KOPT-K1 (cell line): ENCODE data around the gene PITX1.

Experiments
- H3K27ac ChIP-seq: fragments of 200-600 bp; sonication (generic); 2 replicates; pipeline ENCODE4 v1.5.1; 2016; ENCODE audit warnings: antibody characterized with exemption, mild to moderate bottlenecking, low read depth, low read length; ENCODE audit not compliant: poor library complexity, severe bottlenecking
- H3K36me3 ChIP-seq: fragments of 200-600 bp; sonication (generic); 2 replicates; pipeline ENCODE4 v1.5.1; 2017; ENCODE audit warnings: antibody characterized with exemption, mild to moderate bottlenecking, low read length, moderate library complexity; ENCODE audit not compliant: insufficient read depth
- H3K9me3 ChIP-seq: fragments of 200-600 bp; sonication (generic); 2 replicates; pipeline ENCODE4 v1.5.1; 2017; ENCODE audit warnings: antibody characterized with exemption, low read length, mild to moderate bottlenecking; ENCODE audit not compliant: insufficient read depth, poor library complexity, severe bottlenecking

The PITX1 gene

DNA sequence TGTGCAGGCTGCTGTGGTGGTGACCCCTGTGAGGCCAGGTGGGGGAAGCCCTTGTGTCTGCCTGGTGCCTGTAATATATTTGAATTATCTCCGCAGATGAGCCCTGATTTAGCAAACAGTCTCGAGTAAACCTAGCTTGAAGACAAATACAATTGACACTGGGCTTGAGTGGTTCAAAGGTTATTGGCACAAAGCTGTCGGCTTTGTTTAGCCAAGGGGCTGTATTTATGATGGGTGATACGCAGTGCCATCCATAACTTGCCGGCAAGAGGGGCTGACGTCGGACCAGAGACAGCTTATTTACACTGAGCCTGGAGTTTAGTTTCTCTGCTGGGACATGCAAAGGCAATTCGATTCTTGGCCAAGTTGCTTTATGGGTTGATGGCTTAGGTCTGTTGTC is 20.0 kb upstream of the PITX1 start:
- Histone ChIP-seq H3K9me3 (no peaks in the 10 kb centered on the region), H3K36me3 (no peaks in the 10 kb centered on the region), H3K27ac (no peak overlapping the region)

DNA sequence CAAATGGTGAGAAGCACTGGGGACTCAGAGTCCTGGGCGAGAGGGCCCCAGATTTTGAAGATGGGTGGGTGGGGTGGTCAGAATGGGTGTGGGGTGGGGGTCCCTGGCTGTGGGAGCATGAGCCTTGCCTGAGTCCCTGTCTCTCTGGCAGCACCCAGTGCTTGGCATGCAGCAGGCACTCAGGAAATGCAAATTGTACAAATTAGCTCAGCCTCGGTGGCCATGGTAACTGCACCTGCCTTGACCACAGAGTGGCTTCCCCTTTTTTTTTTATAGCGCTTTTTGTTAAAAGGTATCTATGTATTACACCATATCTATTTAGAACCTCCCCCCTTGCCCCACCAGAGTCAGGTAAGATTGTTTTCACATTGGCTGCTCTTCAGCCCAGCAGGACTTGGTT is 19.2 kb upstream of the PITX1 start:
- no peaks in the 10 kb centered on the region for H3K9me3 ChIP-seq
- H3K36me3 ChIP-seq = no peaks in the 10 kb centered on the region
- no peak overlapping the region for H3K27ac ChIP-seq

DNA sequence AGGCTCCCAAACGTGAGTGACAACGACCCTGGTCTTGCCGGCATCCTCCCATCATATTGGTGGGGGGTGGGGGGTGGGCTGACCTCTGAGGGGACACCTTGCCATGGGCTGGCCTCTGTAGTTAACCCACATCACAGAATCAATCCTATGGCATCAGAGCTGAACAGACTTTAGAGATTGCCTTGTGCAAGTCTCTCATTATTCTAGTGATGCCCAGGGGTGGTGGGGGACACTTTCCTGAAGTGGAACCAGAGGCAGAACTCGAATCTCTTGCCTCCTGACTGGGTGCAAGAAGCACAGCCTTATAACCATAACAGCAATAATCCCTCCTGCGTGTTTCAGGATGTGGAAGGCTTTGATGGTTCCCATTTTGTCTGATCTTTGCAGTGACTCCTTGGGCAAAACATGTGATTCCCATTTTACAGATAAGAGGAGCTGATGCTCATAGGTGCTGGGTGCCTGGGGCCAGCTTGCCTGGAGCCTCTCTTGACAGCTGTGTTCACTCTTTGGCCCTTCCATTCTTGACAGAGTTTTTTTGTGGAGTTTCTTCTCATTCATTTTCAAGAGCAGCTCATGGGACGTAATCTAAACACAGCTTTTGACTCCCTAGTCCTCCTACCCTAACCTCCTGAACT is 18.6 kb upstream of the PITX1 start:
- Histone ChIP-seq H3K36me3 (no peaks in the 10 kb centered on the region), H3K9me3 (no peaks in the 10 kb centered on the region), H3K27ac (no peak overlapping the region)

DNA sequence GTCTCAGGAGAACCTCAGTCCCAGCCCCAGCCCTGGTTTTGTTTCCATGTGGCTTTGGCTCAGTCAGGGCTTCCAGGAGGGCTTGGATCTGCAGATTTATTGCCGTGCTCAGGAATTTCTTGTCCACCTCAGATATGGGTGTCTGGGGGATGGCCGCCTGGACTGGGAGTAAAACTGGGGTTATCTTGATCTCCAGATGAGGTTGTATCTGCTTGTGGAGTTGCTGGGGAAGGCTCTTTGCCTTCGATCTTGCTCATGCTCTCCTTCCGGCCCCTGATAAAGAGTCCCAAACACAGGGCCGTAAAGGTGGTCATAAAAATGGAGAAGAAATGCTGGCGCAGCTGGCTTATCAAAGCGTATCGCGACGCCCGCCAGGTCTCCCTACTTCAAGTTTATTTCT is 17.8 kb upstream of the PITX1 start:
- Histone ChIP-seq H3K9me3 (no peaks in the 10 kb centered on the region), H3K27ac (no peak overlapping the region), H3K36me3 (no peaks in the 10 kb centered on the region)

DNA sequence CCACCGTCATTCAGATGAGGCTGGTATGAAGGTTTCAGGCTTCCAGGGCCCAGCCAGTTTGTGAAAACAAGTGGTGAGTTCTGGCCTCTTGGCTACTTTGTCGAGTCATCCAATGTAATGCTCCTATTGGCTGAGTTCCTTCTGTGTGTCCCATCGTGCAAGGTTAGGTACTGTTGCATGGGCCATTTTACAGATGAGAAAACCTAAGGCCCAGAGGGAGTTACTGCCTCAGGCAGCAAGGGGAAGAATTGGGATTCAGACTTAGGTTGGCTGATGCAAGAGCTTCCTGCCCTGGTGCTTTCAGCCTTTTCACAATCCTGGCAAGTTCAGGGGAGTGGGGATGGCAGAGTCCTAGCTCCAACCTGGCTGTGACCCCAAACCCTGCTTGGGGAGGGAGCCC is 17.4 kb upstream of the PITX1 start:
- Histone ChIP-seq H3K9me3 (no peaks in the 10 kb centered on the region), H3K27ac (no peak overlapping the region), H3K36me3 (no peaks in the 10 kb centered on the region)

DNA sequence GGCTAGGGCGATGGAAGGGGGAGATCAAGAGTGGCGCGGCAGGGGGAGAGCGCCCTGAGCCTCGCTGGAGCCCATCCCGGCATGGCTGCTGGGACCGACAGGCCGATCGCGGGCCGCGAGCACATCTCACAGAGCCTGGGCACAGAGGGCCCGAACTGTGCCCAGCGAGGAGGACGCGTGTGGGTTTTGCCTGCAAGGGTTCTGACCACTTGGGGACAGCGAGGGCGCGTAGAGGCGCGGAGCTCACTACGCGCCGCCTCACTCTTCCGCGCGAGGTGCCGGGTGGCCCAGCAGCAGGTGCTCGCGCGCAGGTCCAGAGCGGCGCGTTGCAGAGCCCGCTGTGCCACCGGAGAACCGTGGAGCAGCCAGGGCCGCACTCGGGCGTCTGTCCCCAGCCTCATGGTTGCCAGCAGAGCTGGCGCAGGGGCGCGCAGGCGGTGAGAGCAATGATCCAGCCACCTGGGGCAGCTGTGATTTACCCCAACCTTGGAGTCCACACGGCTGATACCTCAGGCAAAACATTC is 16.3 kb upstream of the PITX1 start:
- H3K27ac ChIP-seq = no peak overlapping the region
- no peaks in the 10 kb centered on the region for H3K36me3 ChIP-seq

DNA sequence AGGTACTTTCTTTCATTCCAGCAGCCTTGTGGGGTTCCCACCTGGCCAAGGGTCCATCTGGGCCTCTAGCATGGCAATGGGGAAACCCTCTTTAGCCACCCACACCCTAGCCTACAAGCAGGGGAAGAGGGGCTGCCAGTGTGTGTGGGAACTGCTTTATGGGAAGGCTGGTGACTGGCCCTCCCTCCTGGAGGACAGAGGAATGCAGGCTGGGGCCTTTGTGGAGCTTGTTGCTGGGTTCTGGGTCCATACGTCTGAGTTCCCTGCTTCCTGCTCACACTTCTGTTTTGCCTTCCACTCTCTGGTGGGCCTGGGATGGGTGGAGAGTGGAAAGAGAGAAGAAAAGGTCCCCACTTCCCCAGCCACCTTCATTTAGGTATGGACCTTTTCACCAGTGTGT is 14.9 kb upstream of the PITX1 start:
- H3K27ac ChIP-seq = no peak overlapping the region

More for the DNA sequence above, 16.3 kb upstream of the PITX1 start:
- H3K9me3 ChIP-seq = no peaks in the 10 kb centered on the region

DNA sequence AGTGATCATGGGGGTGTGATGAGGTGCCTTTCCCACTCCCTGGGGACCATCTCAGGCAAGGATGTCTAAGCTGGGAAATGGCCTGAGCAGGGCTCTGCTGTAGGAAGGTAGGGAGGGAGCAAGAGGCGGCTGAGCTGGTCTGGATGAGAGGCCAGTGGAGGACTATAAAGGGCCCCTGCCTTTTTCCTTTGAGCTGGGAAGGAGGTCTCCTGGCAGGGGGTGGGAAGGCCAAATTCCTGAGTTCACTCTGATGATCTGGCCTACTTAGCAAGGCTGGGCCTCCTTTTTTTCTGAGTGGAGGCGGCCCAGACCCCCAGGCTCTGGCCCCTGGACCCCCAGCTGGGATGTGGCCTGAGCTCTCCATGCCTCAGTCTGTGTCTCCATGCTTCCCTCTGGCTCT is 14.3 kb upstream of the PITX1 start:
- no peaks in the 10 kb centered on the region for H3K9me3 ChIP-seq
- H3K36me3 ChIP-seq = no peaks in the 10 kb centered on the region
- no peak overlapping the region for H3K27ac ChIP-seq

More for the DNA sequence above, 14.9 kb upstream of the PITX1 start:
- Histone ChIP-seq H3K9me3 (no peaks in the 10 kb centered on the region), H3K36me3 (no peaks in the 10 kb centered on the region)

DNA sequence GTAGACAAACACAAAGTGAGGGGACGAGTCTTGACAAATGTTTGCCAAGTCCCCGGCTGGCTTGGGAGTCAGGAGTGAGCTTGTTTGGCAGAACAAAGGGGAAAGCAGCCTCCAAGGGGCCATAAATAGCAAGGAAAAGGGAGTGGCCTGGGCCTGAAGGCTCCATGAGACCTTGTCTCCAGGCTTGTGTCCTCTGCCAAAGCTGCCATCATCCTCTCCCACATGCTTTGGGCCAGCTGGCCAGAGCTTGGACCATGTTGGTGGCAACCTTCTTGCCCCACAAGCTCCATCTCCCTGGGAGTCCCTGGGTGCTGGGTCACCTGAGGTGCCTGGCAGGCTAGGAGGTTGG is 13.3 kb upstream of the PITX1 start:
- Histone ChIP-seq H3K36me3 (no peaks in the 10 kb centered on the region), H3K9me3 (no peaks in the 10 kb centered on the region), H3K27ac (no peak overlapping the region)

DNA sequence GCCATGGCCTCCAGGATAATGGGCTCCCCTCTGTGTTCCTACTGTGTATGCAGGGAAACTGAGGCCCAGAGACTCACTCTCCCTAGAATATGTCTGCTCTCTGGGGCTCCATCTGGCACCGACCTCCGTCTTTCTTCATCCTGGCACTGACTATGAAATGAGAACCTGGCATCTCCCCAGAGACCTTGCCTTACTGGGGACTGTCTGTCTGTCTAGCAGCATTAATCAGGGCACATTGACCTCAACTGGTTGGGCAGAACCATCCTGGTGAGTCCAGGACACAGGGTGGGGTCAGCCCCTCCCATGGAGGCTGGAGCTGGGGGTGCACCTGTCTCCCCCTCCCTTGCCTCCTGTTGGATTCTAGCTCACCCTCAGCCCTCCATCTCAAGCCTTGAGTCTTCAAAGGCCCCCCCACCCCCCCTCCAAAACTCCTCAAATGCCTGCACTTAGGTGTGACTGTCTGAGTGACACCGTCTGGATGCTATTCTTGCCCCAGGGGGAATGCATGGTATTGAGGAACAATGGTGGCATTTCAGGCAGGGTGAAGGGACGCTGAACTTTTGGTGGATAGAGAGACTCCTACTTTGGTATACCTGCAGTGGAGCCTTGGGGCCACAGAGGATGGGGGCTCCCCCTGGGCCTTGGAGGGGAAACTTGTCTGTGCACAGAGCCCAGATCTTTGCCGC is 12.8 kb upstream of the PITX1 start:
- Histone ChIP-seq H3K9me3 (no peaks in the 10 kb centered on the region), H3K36me3 (no peaks in the 10 kb centered on the region), H3K27ac (no peak overlapping the region)

DNA sequence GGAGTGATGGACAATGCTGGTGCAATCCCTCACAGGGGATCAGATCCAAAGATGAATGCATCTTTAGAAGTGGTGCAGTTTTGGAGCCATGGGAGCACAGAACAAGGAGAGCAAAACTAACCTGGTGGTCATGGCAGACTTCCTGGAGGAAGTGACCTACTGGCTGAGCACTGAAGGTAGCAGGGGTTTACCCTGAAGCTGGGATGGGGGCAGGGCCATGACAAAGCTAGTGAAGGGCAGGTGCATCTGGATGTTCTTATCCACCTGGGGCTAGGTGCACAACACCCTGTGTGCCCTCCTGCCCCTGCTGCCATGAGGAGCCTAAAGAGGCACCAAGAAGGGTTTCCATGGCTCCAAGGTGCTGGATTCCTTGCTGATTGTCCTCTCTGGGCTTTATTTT is 11.5 kb upstream of the PITX1 start:
- Histone ChIP-seq H3K9me3 (no peaks in the 10 kb centered on the region), H3K36me3 (no peaks in the 10 kb centered on the region), H3K27ac (no peak overlapping the region)

DNA sequence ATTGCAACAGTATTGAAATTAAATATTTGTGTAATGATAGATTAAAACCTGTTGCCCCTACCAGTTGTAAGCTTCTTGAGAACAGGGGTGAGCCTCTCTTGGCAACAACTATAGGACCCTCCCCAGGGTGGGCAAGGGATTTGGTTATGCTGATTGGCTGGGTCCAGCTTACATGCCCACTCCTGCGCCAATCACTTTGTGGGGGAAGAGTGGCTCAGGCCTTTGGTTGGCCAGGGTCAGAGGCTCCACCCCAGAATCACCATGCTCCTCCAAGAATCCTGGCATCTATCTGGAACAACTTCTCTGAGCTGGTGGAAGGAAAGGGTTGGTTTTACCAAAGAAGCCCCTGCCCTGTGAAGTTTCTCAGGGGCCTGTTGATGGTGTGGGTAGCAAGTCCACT is 8.6 kb upstream of the PITX1 start:
- H3K27ac ChIP-seq = no peak overlapping the region
- H3K36me3 ChIP-seq = no peaks in the 10 kb centered on the region
- H3K9me3 ChIP-seq = no peaks in the 10 kb centered on the region

DNA sequence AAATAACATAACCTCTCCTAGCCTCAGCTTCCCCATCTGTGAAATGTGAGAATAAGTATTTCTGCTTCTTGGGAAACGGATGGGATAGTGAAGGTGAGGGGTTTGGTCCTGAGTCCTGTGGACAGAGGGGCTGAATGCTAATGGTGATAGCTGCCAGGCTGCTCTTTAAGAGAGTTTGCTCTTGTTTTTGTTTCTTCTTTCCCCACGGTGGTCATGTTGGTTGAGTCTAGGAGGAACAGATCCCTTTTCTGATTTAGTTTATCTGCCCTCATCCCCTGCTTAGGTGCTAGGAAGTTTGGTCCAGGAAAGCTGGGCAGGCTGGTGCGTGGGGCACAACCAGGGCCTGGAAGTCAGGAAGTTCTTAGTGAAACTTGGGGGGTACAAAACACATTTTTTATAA is 7.7 kb upstream of the PITX1 start:
- no peaks in the 10 kb centered on the region for H3K9me3 ChIP-seq
- H3K27ac ChIP-seq = no peak overlapping the region
- H3K36me3 ChIP-seq = no peaks in the 10 kb centered on the region

DNA sequence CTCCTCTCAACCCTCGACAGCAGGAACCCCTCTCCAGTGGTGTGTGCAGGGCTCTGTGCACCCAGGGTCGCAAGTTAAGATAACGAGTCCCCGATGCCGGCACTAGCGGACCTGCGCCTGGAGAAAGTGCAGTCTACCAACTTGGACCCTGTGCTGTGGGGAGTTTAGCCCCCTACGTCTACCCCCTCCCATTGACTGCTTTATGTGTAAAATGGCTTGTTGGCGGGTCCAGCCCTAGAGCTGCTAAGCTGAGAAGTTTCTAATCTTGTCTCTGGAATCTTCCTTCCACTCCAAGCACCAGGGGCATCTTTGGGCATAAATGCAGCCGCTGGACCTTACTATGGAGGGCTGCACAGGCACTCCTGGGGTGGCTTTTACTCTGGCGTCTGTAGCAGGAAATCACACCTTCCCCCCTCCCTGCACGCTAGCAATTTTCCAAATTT is 7.1 kb upstream of the PITX1 start:
- Histone ChIP-seq H3K9me3 (no peaks in the 10 kb centered on the region), H3K36me3 (no peaks in the 10 kb centered on the region), H3K27ac (no peak overlapping the region)

DNA sequence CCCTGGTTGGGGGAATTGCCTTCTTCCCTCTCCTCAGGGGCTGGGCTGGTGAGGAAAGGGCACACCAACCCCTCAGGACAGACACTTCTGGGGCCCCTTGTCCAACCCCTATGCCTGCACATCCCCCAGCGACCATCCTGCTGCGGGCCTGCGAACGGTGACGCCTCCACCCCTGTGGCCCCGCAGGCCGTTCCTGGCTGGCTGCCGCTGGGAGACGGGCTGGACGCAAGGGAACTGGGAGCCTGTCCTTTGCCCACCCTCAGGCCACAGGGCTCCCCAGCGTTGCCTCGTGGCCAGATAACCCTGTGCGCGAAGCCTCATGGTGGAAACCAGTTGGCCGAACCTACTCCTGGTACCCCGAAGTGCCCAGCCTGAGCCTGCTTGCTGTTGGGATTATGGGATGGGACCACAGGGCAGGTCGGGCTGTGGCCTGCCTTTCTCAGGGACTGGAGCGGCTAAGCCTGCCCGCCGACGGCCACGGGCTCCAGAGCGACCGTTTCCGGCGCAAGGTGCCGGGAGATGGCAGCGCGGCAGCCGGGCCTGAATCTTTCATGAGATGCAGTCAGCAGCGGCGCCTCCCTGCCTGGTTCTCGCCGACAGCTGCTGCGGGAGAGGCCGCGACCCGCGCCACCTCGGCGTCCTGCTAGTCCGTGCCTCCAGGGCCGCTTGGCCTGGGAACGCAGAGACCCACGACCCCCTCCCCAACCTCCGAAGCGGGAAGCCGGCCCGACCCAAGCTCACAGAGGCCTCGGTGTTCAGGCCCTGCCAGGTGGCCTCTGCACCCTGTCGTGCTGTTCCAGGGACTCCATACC is 6.5 kb upstream of the PITX1 start:
- Histone ChIP-seq H3K27ac (no peak overlapping the region), H3K36me3 (no peaks in the 10 kb centered on the region), H3K9me3 (no peaks in the 10 kb centered on the region)
